Retinal pigment epithelial cell (primary cell): ENCODE results near the gene GGN.

ENCODE experiments used
- DNase-seq: peaks from one replicate; pipeline ENCODE4 v3.0.0-alpha.2; 2010; ENCODE audit warnings: low read depth
- H3K4me3 ChIP-seq: 2 replicates; pipeline ENCODE4 v1.5.1; 2011; ENCODE audit warnings: mild to moderate bottlenecking, low read length, control low read depth, moderate library complexity
- TF ChIP-seq, protein P1 (sequence below): conservative IDR thresholded peaks from 2 replicates; pipeline ENCODE4 v1.5.1; 2011; ENCODE audit warnings: low read depth, low read length, control low read depth, inconsistent platforms

Gene GGN

DNA sequence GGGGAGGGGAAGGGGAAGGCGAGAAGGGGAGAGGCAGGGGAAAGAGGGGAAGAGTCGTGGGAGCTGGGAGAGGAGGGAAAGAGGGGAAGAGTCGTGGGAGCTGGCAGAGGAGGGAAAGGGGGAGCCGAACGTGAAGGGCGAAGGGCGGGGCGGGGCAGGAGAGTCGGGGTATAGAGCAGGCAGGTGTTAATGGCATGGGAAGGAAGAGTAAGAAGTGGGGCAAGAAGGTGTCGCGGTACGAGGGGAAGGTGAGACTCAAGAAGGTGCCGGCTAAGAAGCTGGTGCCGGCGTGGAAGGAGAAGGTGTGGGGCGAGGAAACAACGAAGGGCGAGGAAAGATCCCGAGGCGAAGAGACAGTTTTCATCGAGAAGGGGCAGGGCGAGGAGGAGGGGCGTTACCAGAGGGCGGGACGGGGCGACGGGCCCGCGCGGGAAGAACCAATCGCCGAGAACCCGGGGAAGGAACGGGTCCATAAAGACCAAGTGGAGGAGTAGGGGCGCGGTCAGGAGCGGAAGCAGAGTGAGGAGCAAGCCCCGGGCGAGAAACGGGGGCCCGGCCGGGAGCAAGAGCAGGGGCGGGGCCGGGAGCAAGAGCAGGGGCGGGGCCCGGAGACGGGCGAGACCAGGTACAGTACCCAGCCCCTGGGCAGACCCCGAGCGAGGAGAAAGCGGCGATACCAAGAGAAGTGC, 51.7 kb downstream of the GGN start:
- TF ChIP-seq, protein P1, sequence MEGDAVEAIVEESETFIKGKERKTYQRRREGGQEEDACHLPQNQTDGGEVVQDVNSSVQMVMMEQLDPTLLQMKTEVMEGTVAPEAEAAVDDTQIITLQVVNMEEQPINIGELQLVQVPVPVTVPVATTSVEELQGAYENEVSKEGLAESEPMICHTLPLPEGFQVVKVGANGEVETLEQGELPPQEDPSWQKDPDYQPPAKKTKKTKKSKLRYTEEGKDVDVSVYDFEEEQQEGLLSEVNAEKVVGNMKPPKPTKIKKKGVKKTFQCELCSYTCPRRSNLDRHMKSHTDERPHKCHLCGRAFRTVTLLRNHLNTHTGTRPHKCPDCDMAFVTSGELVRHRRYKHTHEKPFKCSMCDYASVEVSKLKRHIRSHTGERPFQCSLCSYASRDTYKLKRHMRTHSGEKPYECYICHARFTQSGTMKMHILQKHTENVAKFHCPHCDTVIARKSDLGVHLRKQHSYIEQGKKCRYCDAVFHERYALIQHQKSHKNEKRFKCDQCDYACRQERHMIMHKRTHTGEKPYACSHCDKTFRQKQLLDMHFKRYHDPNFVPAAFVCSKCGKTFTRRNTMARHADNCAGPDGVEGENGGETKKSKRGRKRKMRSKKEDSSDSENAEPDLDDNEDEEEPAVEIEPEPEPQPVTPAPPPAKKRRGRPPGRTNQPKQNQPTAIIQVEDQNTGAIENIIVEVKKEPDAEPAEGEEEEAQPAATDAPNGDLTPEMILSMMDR, result no peak
- peak overlapping the region; percentile 90 for H3K4me3 ChIP-seq
- peak; percentile 92 for DNase-seq
